KMS-11 (cell line): ENCODE results near the gene ERC2.
A peak's percentile ranks its signal among the peaks of the same experiment; 100 is the strongest.

Experiments used
- H2AFZ ChIP-seq: fragments of 200-600 bp; sonication (generic); 2 replicates; pipeline ENCODE4 v1.6.1; 2016; ENCODE audit warnings: antibody characterized with exemption, mixed run types, low read depth
- H3K27ac ChIP-seq: fragments of 200-600 bp; sonication (generic); 2 replicates; pipeline ENCODE4 v1.6.1; 2016; ENCODE audit warnings: mild to moderate bottlenecking, mixed run types
- H3K27me3 ChIP-seq: fragments of 200-600 bp; sonication (generic); 2 replicates; pipeline ENCODE4 v1.6.1; 2017; ENCODE audit warnings: mild to moderate bottlenecking, low read depth, mixed run types, moderate library complexity; ENCODE audit not compliant: insufficient read depth
- H3K36me3 ChIP-seq: fragments of 200-600 bp; sonication (generic); 2 replicates; pipeline ENCODE4 v1.6.1; 2017; ENCODE audit warnings: mild to moderate bottlenecking, mixed run types; ENCODE audit not compliant: insufficient read depth
- H3K4me1 ChIP-seq: fragments of 200-600 bp; sonication (generic); 2 replicates; pipeline ENCODE4 v1.6.1; 2016; ENCODE audit warnings: mild to moderate bottlenecking, low read depth, mixed run types; ENCODE audit not compliant: poor library complexity, severe bottlenecking
- H3K4me2 ChIP-seq: fragments of 200-600 bp; sonication (generic); 2 replicates; pipeline ENCODE4 v1.7.0; 2016; ENCODE audit warnings: mild to moderate bottlenecking, mixed run types
- H3K4me3 ChIP-seq: fragments of 200-600 bp; sonication (generic); IDR thresholded peaks from 2 replicates; pipeline ENCODE4 v1.6.1; 2017; ENCODE audit warnings: low read depth, low read length, mixed read lengths; ENCODE audit not compliant: insufficient read depth
- H3K79me2 ChIP-seq: fragments of 200-600 bp; sonication (generic); 2 replicates; pipeline ENCODE4 v1.6.1; 2016; ENCODE audit warnings: low read depth, mixed run types; ENCODE audit not compliant: insufficient read depth
- H3K9ac ChIP-seq: fragments of 200-600 bp; sonication (generic); 2 replicates; pipeline ENCODE4 v1.6.1; 2016; ENCODE audit warnings: mild to moderate bottlenecking, mixed run types
- H4K20me1 ChIP-seq: fragments of 200-600 bp; sonication (generic); 2 replicates; pipeline ENCODE4 v1.6.1; 2016; ENCODE audit warnings: mild to moderate bottlenecking, mixed run types; ENCODE audit not compliant: insufficient read depth
- TF ChIP-seq, protein P1 (sequence below): fragments of 200-600 bp; sonication (generic); conservative IDR thresholded peaks from 2 replicates; pipeline ENCODE4 v1.6.1; 2017; ENCODE audit warnings: low read depth, mild to moderate bottlenecking, antibody characterized with exemption, low read length, moderate library complexity, mixed read lengths

Gene ERC2

DNA sequence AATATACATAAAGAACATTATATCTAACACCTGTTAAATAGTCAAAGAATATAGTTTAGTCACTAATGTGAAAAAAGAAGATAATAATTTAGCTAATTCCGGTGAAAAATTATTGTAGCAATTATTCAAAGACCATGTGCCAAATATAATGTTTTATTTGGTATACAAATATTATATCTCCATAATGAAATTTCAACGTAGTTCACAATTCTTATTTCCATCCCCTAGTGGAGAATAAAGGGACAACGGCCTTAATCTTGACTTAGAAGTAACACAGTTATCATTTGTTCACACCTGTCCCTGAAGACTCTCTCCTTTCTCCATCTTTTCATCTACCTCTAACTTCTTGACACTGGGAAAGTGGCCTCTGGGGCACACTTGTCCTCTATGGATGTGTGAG lies 213.4 kb downstream of the ERC2 start:
- Histone ChIP-seq H3K4me1 (peaks cover 13% of the 10 kb centered on the region), H3K27ac (no peak overlapping the region), H3K27me3 (no peaks in the 10 kb centered on the region), H3K79me2 (no peaks in the 10 kb centered on the region), H3K4me2 (no peak overlapping the region), H3K9ac (no peak overlapping the region), H4K20me1 (no peaks in the 10 kb centered on the region), H3K36me3 (no peaks in the 10 kb centered on the region), H2AFZ (no peak overlapping the region), H3K4me3 (no peak overlapping the region)
- TF ChIP-seq, protein P1, sequence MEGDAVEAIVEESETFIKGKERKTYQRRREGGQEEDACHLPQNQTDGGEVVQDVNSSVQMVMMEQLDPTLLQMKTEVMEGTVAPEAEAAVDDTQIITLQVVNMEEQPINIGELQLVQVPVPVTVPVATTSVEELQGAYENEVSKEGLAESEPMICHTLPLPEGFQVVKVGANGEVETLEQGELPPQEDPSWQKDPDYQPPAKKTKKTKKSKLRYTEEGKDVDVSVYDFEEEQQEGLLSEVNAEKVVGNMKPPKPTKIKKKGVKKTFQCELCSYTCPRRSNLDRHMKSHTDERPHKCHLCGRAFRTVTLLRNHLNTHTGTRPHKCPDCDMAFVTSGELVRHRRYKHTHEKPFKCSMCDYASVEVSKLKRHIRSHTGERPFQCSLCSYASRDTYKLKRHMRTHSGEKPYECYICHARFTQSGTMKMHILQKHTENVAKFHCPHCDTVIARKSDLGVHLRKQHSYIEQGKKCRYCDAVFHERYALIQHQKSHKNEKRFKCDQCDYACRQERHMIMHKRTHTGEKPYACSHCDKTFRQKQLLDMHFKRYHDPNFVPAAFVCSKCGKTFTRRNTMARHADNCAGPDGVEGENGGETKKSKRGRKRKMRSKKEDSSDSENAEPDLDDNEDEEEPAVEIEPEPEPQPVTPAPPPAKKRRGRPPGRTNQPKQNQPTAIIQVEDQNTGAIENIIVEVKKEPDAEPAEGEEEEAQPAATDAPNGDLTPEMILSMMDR: peak; percentile 58; the same call in 1 of the 2 replicates

DNA sequence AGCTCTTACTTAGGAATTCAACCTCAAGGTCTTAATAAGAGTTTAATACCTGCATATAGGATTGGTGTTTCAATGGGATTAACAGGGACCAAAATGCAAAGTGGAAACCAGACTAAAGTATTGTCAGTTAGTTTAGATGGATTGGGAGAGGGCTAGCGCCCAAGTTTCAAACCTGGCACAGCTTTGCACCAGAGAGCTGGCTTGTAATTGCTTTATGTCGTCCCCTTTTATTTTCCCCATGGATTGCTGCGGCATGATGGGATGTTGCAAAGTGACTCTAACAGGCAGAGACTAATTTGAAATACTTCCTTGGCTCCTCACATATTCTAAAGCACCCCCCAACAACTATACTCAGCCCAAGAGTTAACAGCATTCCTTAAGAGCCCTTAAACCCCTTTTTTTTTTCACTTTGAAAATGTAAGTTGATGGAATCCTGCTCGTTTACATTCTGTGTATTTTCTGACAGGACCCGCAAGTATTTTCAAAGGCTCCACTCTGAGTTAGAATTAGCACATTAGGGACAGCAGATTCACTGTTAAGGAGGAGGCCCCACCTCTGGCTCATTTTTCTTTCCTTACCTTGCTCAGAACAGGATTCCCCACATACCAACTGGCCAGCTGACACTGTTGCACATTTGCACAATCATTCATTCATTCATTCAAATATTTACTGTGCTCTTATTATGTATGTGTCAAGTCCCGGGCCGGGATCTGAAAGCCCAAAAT lies 214.2 kb downstream of the ERC2 start:
- Histone ChIP-seq H3K27ac (no peak overlapping the region), H3K36me3 (no peaks in the 10 kb centered on the region), H3K4me3 (no peak overlapping the region), H3K4me1 (peaks cover 13% of the 10 kb centered on the region), H3K79me2 (no peaks in the 10 kb centered on the region), H3K9ac (no peak overlapping the region), H2AFZ (no peak overlapping the region), H3K4me2 (no peak overlapping the region), H3K27me3 (no peaks in the 10 kb centered on the region), H4K20me1 (no peaks in the 10 kb centered on the region)
- TF ChIP-seq, protein P1: no peak

- H2AFZ ChIP-seq: peak overlapping the region; percentile 36
- H3K4me1 ChIP-seq: peaks cover 13% of the 10 kb centered on the region
- H3K4me2 ChIP-seq: peak overlapping the region; percentile 50; the same call in 1 of the 2 replicates
- no peaks in the 10 kb centered on the region for H4K20me1 ChIP-seq
- TF ChIP-seq, protein P1: peak; percentile 68
- no peaks in the 10 kb centered on the region for H3K79me2 ChIP-seq
- no peak overlapping the region for H3K9ac ChIP-seq
- H3K27ac ChIP-seq: peak overlapping the region; percentile 9; the same call in 1 of the 2 replicates
- H3K4me3 ChIP-seq: no peak overlapping the region
- no peaks in the 10 kb centered on the region for H3K36me3 ChIP-seq
- no peaks in the 10 kb centered on the region for H3K27me3 ChIP-seq
Measured at GRCh38 chr3:56251343-56251945, 216.8 kb downstream of the ERC2 start.

DNA sequence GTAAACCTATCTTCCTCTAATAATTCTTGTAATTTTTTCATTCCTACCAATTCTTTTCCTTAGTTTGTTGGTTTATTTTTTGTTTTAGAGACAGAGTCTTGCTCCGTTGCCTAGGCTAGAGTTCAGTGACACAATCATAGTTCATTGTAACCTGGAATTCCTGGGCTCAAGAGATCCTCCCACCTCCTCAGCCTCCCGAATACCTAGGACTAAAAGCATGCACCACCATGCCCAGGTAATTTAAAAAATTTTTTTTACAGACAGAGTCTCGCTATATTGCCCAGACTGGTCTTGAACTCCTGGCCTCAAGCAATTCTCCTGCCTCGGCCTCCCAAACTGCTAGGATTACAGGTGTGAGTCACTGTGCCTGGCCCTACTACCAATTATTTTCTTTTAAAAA lies 220.2 kb downstream of the ERC2 start:
- Histone ChIP-seq H3K4me2 (no peak overlapping the region), H3K4me1 (peaks cover 13% of the 10 kb centered on the region), H3K79me2 (no peaks in the 10 kb centered on the region), H3K27me3 (no peaks in the 10 kb centered on the region), H3K4me3 (no peak overlapping the region), H4K20me1 (no peaks in the 10 kb centered on the region), H3K36me3 (no peaks in the 10 kb centered on the region), H3K9ac (no peak overlapping the region), H2AFZ (no peak overlapping the region), H3K27ac (no peak overlapping the region)
- TF ChIP-seq, protein P1: no peak
